HepG2 (cell line): ENCODE data around the gene C16orf54. TPM values are rescaled to one million over a fixed set of nuclear protein-coding genes. Genes with fewer than 3 reads are reported as not detected.

Experiments
- CREM ChIP-seq, 2 experiments: sonication (generic) in 1 of 2; formaldehyde crosslinking in 1 of 2; IDR thresholded peaks; 2 replicates each; pipeline versions ENCODE4 v1.4.0 to v1.6.1; 2016 to 2020; ENCODE audit warnings: antibody characterized with exemption in 1 of 2, mild to moderate bottlenecking in 1 of 2, missing genetic modification reagents in 1 of 2
- ERF ChIP-seq: IDR thresholded peaks from 2 replicates; pipeline ENCODE4 v1.6.1; 2018; ENCODE audit warnings: missing biosample characterization, missing genetic modification reagents
- GMEB1 ChIP-seq: sonication (generic); formaldehyde crosslinking; IDR thresholded peaks from 2 replicates; pipeline ENCODE4 v1.5.1; 2020; ENCODE audit warnings: missing genetic modification reagents, mild to moderate bottlenecking, borderline replicate concordance
- HIVEP1 ChIP-seq: sonication (generic); formaldehyde crosslinking; IDR thresholded peaks from 2 replicates; pipeline ENCODE4 v1.4.0; 2020; ENCODE audit warnings: mild to moderate bottlenecking, missing genetic modification reagents
- HNRNPLL ChIP-seq: fragments of 200-400 bp; formaldehyde crosslinking; IDR thresholded peaks from 2 replicates; pipeline ENCODE4 v1.6.1; 2017; ENCODE audit warnings: mild to moderate bottlenecking, low read depth, low read length; ENCODE audit not compliant: poor library complexity, severe bottlenecking
- MAFG ChIP-seq: sonication (generic); formaldehyde crosslinking; IDR thresholded peaks from 2 replicates; pipeline ENCODE4 v1.5.1; 2020; ENCODE audit warnings: mild to moderate bottlenecking, missing genetic modification reagents
- MLXIP ChIP-seq: sonication (generic); formaldehyde crosslinking; IDR thresholded peaks from 2 replicates; pipeline ENCODE4 v1.9.0; 2021; ENCODE audit warnings: missing genetic modification reagents, borderline replicate concordance
- MXD4 ChIP-seq: IDR thresholded peaks from 2 replicates; pipeline ENCODE4 v1.6.1; 2016; ENCODE audit warnings: mild to moderate bottlenecking, missing biosample characterization, missing genetic modification reagents
- NFYC ChIP-seq: IDR thresholded peaks from 2 replicates; pipeline ENCODE4 v1.6.1; 2016; ENCODE audit warnings: missing genetic modification reagents, missing compliant biosample characterization
- PAXIP1 ChIP-seq: sonication (generic); formaldehyde crosslinking; conservative IDR thresholded peaks from 2 replicates; pipeline ENCODE4 v1.4.0; 2020; ENCODE audit warnings: mild to moderate bottlenecking, missing genetic modification reagents, moderate library complexity
- RBM39 ChIP-seq: fragments of 200-400 bp; formaldehyde crosslinking; IDR thresholded peaks from one replicate; pipeline ENCODE4 v1.6.1; 2018; ENCODE audit warnings: antibody characterized with exemption, mild to moderate bottlenecking, low read depth, low read length; ENCODE audit not compliant: poor library complexity, severe bottlenecking
- SAP130 ChIP-seq: IDR thresholded peaks from 2 replicates; pipeline ENCODE4 v1.6.1; 2016; ENCODE audit warnings: low read depth
- TCF12 ChIP-seq, 2 experiments: fragments of 450-650 bp in 1 of 2; sonication (generic) in 1 of 2; formaldehyde crosslinking in 1 of 2; IDR thresholded peaks; 2 replicates each; pipeline versions ENCODE4 v1.6.1 to v1.8.0; 2017 to 2022; ENCODE audit warnings: antibody characterized with exemption in 1 of 2, mild to moderate bottlenecking in 1 of 2, missing genetic modification reagents in 1 of 2, moderate library complexity in 1 of 2
- ZMAT5 ChIP-seq: sonication (generic); formaldehyde crosslinking; IDR thresholded peaks from 2 replicates; pipeline ENCODE4 v1.5.0; 2020; ENCODE audit warnings: mild to moderate bottlenecking, low read depth, missing genetic modification reagents, borderline replicate concordance
- ZNF333 ChIP-seq: sonication (generic); formaldehyde crosslinking; IDR thresholded peaks from 2 replicates; pipeline ENCODE4 v1.4.0; 2020; ENCODE audit warnings: mild to moderate bottlenecking, missing genetic modification reagents, borderline replicate concordance
- ZNF451 ChIP-seq: sonication (generic); formaldehyde crosslinking; IDR thresholded peaks from 2 replicates; pipeline ENCODE4 v1.5.0; 2020; ENCODE audit warnings: mild to moderate bottlenecking, missing genetic modification reagents
- ZNF501 ChIP-seq: sonication (generic); formaldehyde crosslinking; IDR thresholded peaks from 2 replicates; pipeline ENCODE4 v1.5.1; 2020; ENCODE audit warnings: mild to moderate bottlenecking, moderate library complexity, missing genetic modification reagents
- ZNF549 ChIP-seq: sonication (generic); formaldehyde crosslinking; IDR thresholded peaks from 2 replicates; pipeline ENCODE4 v1.5.0; 2020; ENCODE audit warnings: missing genetic modification reagents
- ZNF746 ChIP-seq: sonication (generic); formaldehyde crosslinking; IDR thresholded peaks from 2 replicates; pipeline ENCODE4 v1.8.0; 2022; ENCODE audit warnings: mild to moderate bottlenecking, missing genetic modification reagents
- ZSCAN31 ChIP-seq: sonication (generic); formaldehyde crosslinking; IDR thresholded peaks from 2 replicates; pipeline ENCODE4 v1.5.0; 2020; ENCODE audit warnings: low read depth, mild to moderate bottlenecking, missing genetic modification reagents
- polyA plus RNA-seq, 8 experiments: library from polyadenylated mRNA; depleted of rRNA in 3 of 8; stranded (reverse) in 7 of 8; unstranded in 1 of 8; fragments of >200 nt; fragmentation: Illumina TruSeq in 4 of 8; extraction: Trizol in 4 of 8; gene quantifications; 2 replicates each; pipeline versions ENCODE4 v1.2.1 to v1.2.3, GENCODE V29; 2011 to 2016; ENCODE audit warnings: low read depth in 4 of 8, missing spikeins in 1 of 8, mixed read lengths in 1 of 8; ENCODE audit not compliant: insufficient read depth in 1 of 8
- total RNA-seq, 5 experiments: library from RNA; depleted of rRNA; stranded (reverse); fragments of >200 nt; fragmentation: Illumina TruSeq; extraction: Trizol; gene quantifications; 2 replicates each; pipeline ENCODE4 v1.2.3, GENCODE V29; 2016; ENCODE audit warnings: low read depth in 1 of 5

The C16orf54 gene
- total and polyA plus RNA-seq, 2 of the 13 experiments (the other 11 are each of a cell fraction or from before 2014, with no cell fraction given): not detected

GRCh38 chr16:29790183-29790948 is 44.6 kb upstream of the C16orf54 start, which contains the start of gene KIF22 (continued):
- TF ChIP-seq ERF (CRISPR knock-in tag) (peak; percentile 88), ZNF746 (CRISPR knock-in tag) (peak; percentile 93), ZNF501 (CRISPR knock-in tag) (peak; percentile 95), ZSCAN31 (peak; percentile 94), ZNF451 (CRISPR knock-in tag) (peak; percentile 89), MLXIP (CRISPR knock-in tag) (peak; percentile 69; the same call in 1 of the 2 replicates), ZNF549 (no peak), PAXIP1 (CRISPR knock-in tag) (peak; percentile 58), RBM39 (peak; percentile 54), MAFG (no peak), ZMAT5 (no peak), SAP130 (CRISPR knock-in tag) (peak; percentile 98), GMEB1 (peak; percentile 96), HNRNPLL (peak; percentile 91), MXD4 (CRISPR knock-in tag) (peak; percentile 88), NFYC (CRISPR knock-in tag) (peak; percentile 96), HIVEP1 (CRISPR knock-in tag) (peak; percentile 64; the same call in 1 of the 2 replicates), TCF12 (IDR thresholded peaks at IDR 0.05) (no peak), TCF12 (CRISPR knock-in tag; IDR thresholded peaks at IDR 0.05) (peak; percentile 62; the same call in 1 of the 2 replicates), CREM (IDR thresholded peaks at IDR 0.05) (peak; percentile 78), CREM (CRISPR knock-in tag; IDR thresholded peaks at IDR 0.05) (peak; percentile 27; the same call in 1 of the 2 replicates), ZNF333 (0 out of 2 replicates have a peak, but pooled peaks have one; percentile 19)
